ENCODE data around the gene DNAH5. TPM values are rescaled to one million over a fixed set of nuclear protein-coding genes. Genes with fewer than 3 reads are reported as not detected.

DNAH5 gene
- total and polyA plus RNA-seq, 10 donors = 0.02 to 1.5 (median 0.21) TPM

- H3K9me3 ChIP-seq = peaks cover 0 to 14% (median 7%) of the 10 kb centered on the region in 8 donors
- H3K36me3 ChIP-seq = no peaks in the 10 kb centered on the region
- TF ChIP-seq POLR2A (IDR thresholded peaks at IDR 0.05) = no peak
- no peak for TF ChIP-seq CTCF (IDR thresholded peaks at IDR 0.05 in 8 of 11, conservative IDR thresholded peaks at IDR 0.05 in 3 of 11)
- TF ChIP-seq POLR2AphosphoS5 (IDR thresholded peaks at IDR 0.05) = no peak
- WGBS, 5 donors = 46 to 69% (median 60%) methylated on average over 3 of the region's 3 CpGs
- H3K27ac ChIP-seq = no peak overlapping the region
- no peaks in the 10 kb centered on the region for H3K27me3 ChIP-seq (replicated peaks in 1 of 7)
- intact Hi-C loops (cut with DNase I; ENCODE audit: low total_unique reads) = no loop called here
- no peak overlapping the region for H3K4me3 ChIP-seq
- no peak for DNase-seq
- no peaks in the 10 kb centered on the region for H3K4me1 ChIP-seq
Measured at GRCh38 chr5:13698885-13699284, 245.6 kb downstream of the DNAH5 start.

- WGBS, 5 donors = 63 to 76% (median 67%) methylated on average over 9 of the region's 9 CpGs
Measured at GRCh38 chr5:13695076-13695712, 249.3 kb downstream of the DNAH5 start.

GRCh38 chr5:13692172-13692571 lies 252.3 kb downstream of the DNAH5 start:
- no peak for TF ChIP-seq POLR2AphosphoS5 (IDR thresholded peaks at IDR 0.05)
- TF ChIP-seq CTCF (IDR thresholded peaks at IDR 0.05 in 8 of 11, conservative IDR thresholded peaks at IDR 0.05 in 3 of 11) = no peak
- TF ChIP-seq POLR2A (IDR thresholded peaks at IDR 0.05) = no peak
- Histone ChIP-seq H3K36me3 (no peaks in the 10 kb centered on the region), H3K27ac (no peak overlapping the region), H3K4me1 (no peaks in the 10 kb centered on the region), H3K4me3 (no peak overlapping the region), H3K9me3 (peaks cover 0 to 32% (median 22%) of the 10 kb centered on the region in 8 donors), H3K27me3 (replicated peaks in 1 of 7) (no peaks in the 10 kb centered on the region)
- intact Hi-C loops (cut with DNase I; ENCODE audit: low total_unique reads) = no loop called here
- no peak for DNase-seq

More at GRCh38 chr5:13695076-13695712, 249.3 kb downstream of the DNAH5 start:
- no peaks in the 10 kb centered on the region for H3K36me3 ChIP-seq
- peaks cover 0 to 16% (median 7%) of the 10 kb centered on the region in 8 donors for H3K9me3 ChIP-seq
- no peak for DNase-seq
- H3K27me3 ChIP-seq (replicated peaks in 1 of 7) = no peaks in the 10 kb centered on the region
- TF ChIP-seq CTCF (IDR thresholded peaks at IDR 0.05 in 8 of 11, conservative IDR thresholded peaks at IDR 0.05 in 3 of 11) (no peak), POLR2A (IDR thresholded peaks at IDR 0.05) (no peak), POLR2AphosphoS5 (IDR thresholded peaks at IDR 0.05) (no peak)
- intact Hi-C loops (cut with DNase I; ENCODE audit: low total_unique reads) = no loop called here
- no peaks in the 10 kb centered on the region for H3K4me1 ChIP-seq
- H3K4me3 ChIP-seq = no peak overlapping the region
- H3K27ac ChIP-seq = no peak overlapping the region

- Histone ChIP-seq H3K36me3 (no peaks in the 10 kb centered on the region), H3K9me3 (peaks cover 0 to 6% (median 0%) of the 10 kb centered on the region in 8 donors), H3K4me1 (no peaks in the 10 kb centered on the region), H3K27ac (no peak overlapping the region), H3K4me3 (no peak overlapping the region), H3K27me3 (replicated peaks in 1 of 7) (no peaks in the 10 kb centered on the region)
- intact Hi-C loops (cut with DNase I; ENCODE audit: low total_unique reads) = no loop called here
- DNase-seq = no peak
- WGBS, 5 donors = 82 to 87% (median 84%) methylated on average over 4 of the region's 4 CpGs
- no peak for TF ChIP-seq POLR2AphosphoS5 (IDR thresholded peaks at IDR 0.05)
Measured at GRCh38 chr5:13676531-13676930, 268.0 kb downstream of the DNAH5 start.
